IPS-20b (cell line): Measurements from ENCODE around the gene SEPTIN5.
A peak's percentile ranks its signal among the peaks of the same experiment; 100 is the strongest.

ENCODE experiments used
- H3K27ac ChIP-seq: one replicate; pipeline ENCODE4 v1.5.1; 2013; ENCODE audit warnings: low read length
- H3K27me3 ChIP-seq: 2 replicates; pipeline ENCODE4 v1.6.1; 2013; ENCODE audit warnings: mild to moderate bottlenecking, low read length, inconsistent platforms; ENCODE audit not compliant: insufficient read depth
- H3K36me3 ChIP-seq: 2 replicates; pipeline ENCODE4 v1.6.1; 2013; ENCODE audit warnings: low read depth, mild to moderate bottlenecking, inconsistent platforms, low read length, moderate library complexity; ENCODE audit not compliant: insufficient read depth
- H3K4me1 ChIP-seq: 2 replicates; pipeline ENCODE4 v1.6.1; 2013; ENCODE audit warnings: mild to moderate bottlenecking, control low read depth, inconsistent platforms, low read length, moderate library complexity; ENCODE audit not compliant: insufficient read depth
- H3K4me3 ChIP-seq: 2 replicates; pipeline ENCODE4 v1.5.1; 2013; ENCODE audit warnings: mild to moderate bottlenecking, low read length, inconsistent platforms
- H3K9ac ChIP-seq: 2 replicates; pipeline ENCODE4 v1.6.1; 2013; ENCODE audit warnings: low read depth, mild to moderate bottlenecking, inconsistent platforms, low read length, moderate library complexity
- H3K9me3 ChIP-seq: 2 replicates; pipeline ENCODE4 v1.6.1; 2013; ENCODE audit warnings: mild to moderate bottlenecking, low read depth, low read length, inconsistent platforms; ENCODE audit not compliant: insufficient read depth

The SEPTIN5 gene

GRCh38 chr22:19759427-19760057 is 45.2 kb downstream of the SEPTIN5 start:
- H3K27me3 ChIP-seq: peaks cover 95% of the 10 kb centered on the region
- no peak overlapping the region for H3K4me3 ChIP-seq
- H3K9me3 ChIP-seq: peaks cover 9% of the 10 kb centered on the region; the same call in 1 of the 2 replicates
- H3K36me3 ChIP-seq: no peaks in the 10 kb centered on the region
- H3K4me1 ChIP-seq: no peaks in the 10 kb centered on the region; the same call in 1 of the 2 replicates
- H3K9ac ChIP-seq: no peak overlapping the region
- H3K27ac ChIP-seq: no peak overlapping the region

GRCh38 chr22:19760058-19760950 is 46.0 kb downstream of the SEPTIN5 start, which contains the start of gene TBX1:
TBX1 (plus strand) TSS chr22:19760778; CDS start chr22:19760844, 66 bp downstream.
- H3K4me3 ChIP-seq: no peak within 1 kb of the TSS
- H3K9ac ChIP-seq: no peak within 1 kb of the TSS
- H3K36me3 ChIP-seq: no peaks in the 10 kb centered on the region
- H3K27ac ChIP-seq: no peak within 1 kb of the TSS
- peaks cover 9% of the 10 kb centered on the region; the same call in 1 of the 2 replicates for H3K9me3 ChIP-seq
- no peaks in the 10 kb centered on the region; the same call in 1 of the 2 replicates for H3K4me1 ChIP-seq
- peaks cover 95% of the 10 kb centered on the region for H3K27me3 ChIP-seq

- H3K4me3 ChIP-seq: no peak overlapping the region
- H3K4me1 ChIP-seq: no peaks in the 10 kb centered on the region; the same call in 1 of the 2 replicates
- peaks cover 9% of the 10 kb centered on the region; the same call in 1 of the 2 replicates for H3K9me3 ChIP-seq
- H3K27me3 ChIP-seq: peaks cover 95% of the 10 kb centered on the region
- H3K36me3 ChIP-seq: no peaks in the 10 kb centered on the region
- H3K9ac ChIP-seq: no peak overlapping the region
- no peak overlapping the region for H3K27ac ChIP-seq
Observed at GRCh38 chr22:19760951-19761724, 46.8 kb downstream of the SEPTIN5 start.

GRCh38 chr22:19761725-19762567 is 47.6 kb downstream of the SEPTIN5 start:
- Histone ChIP-seq H3K27me3 (peaks cover 95% of the 10 kb centered on the region), H3K9me3 (peaks cover 9% of the 10 kb centered on the region; the same call in 1 of the 2 replicates), H3K27ac (no peak overlapping the region), H3K9ac (no peak overlapping the region), H3K36me3 (no peaks in the 10 kb centered on the region), H3K4me1 (no peaks in the 10 kb centered on the region; the same call in 1 of the 2 replicates), H3K4me3 (no peak overlapping the region)

- H3K9ac ChIP-seq: no peak overlapping the region
- H3K4me3 ChIP-seq: no peak overlapping the region
- H3K36me3 ChIP-seq: no peaks in the 10 kb centered on the region
- H3K9me3 ChIP-seq: peaks cover 9% of the 10 kb centered on the region; the same call in 1 of the 2 replicates
- H3K27me3 ChIP-seq: peaks cover 95% of the 10 kb centered on the region
- H3K4me1 ChIP-seq: peaks cover 3% of the 10 kb centered on the region; the same call in 1 of the 2 replicates
- H3K27ac ChIP-seq: no peak overlapping the region
Observed at GRCh38 chr22:19762568-19763457, 48.5 kb downstream of the SEPTIN5 start.

GRCh38 chr22:19763458-19764298 is 49.4 kb downstream of the SEPTIN5 start:
- Histone ChIP-seq H3K27me3 (peaks cover 95% of the 10 kb centered on the region), H3K9me3 (peaks cover 6% of the 10 kb centered on the region; the same call in 1 of the 2 replicates), H3K36me3 (no peaks in the 10 kb centered on the region), H3K27ac (no peak overlapping the region), H3K4me1 (peaks cover 3% of the 10 kb centered on the region; the same call in 1 of the 2 replicates), H3K4me3 (no peak overlapping the region), H3K9ac (no peak overlapping the region)

GRCh38 chr22:19764299-19764593 is 49.9 kb downstream of the SEPTIN5 start:
- H3K27ac ChIP-seq: no peak overlapping the region

GRCh38 chr22:19764636-19765476 is 50.6 kb downstream of the SEPTIN5 start:
- Histone ChIP-seq H3K36me3 (no peaks in the 10 kb centered on the region), H3K27me3 (peaks cover 95% of the 10 kb centered on the region), H3K9ac (no peak overlapping the region), H3K4me1 (peaks cover 3% of the 10 kb centered on the region; the same call in 1 of the 2 replicates), H3K27ac (no peak overlapping the region), H3K9me3 (peaks cover 6% of the 10 kb centered on the region; the same call in 1 of the 2 replicates), H3K4me3 (peak overlapping the region; percentile 35; the same call in 1 of the 2 replicates)

More at GRCh38 chr22:19764299-19764593, 49.9 kb downstream of the SEPTIN5 start:
- peaks cover 3% of the 10 kb centered on the region; the same call in 1 of the 2 replicates for H3K4me1 ChIP-seq
- no peak overlapping the region for H3K9ac ChIP-seq
- H3K27me3 ChIP-seq: peaks cover 95% of the 10 kb centered on the region
- no peaks in the 10 kb centered on the region for H3K36me3 ChIP-seq
- peaks cover 6% of the 10 kb centered on the region; the same call in 1 of the 2 replicates for H3K9me3 ChIP-seq
- H3K4me3 ChIP-seq: no peak overlapping the region
